Esophagus squamous epithelium (tissue), 5 donors: ENCODE data around the gene CHCHD3. TPM values are rescaled to one million over a fixed set of nuclear protein-coding genes. Genes with fewer than 3 reads are reported as not detected.

ENCODE experiments used
- DNase-seq: peaks from one replicate; lab custom pipeline; 2025; lab: John Stamatoyannopoulos, UW
- H3K27ac ChIP-seq, 4 donors: fragments of 200-600 bp; sonication (generic); one replicate each; pipeline ENCODE4 v1.5.1; 2016 to 2019; ENCODE audit warnings: mild to moderate bottlenecking in 1 of 4
- H3K27me3 ChIP-seq, 4 donors: fragments of 200-600 bp; sonication (generic); 1 replicate in 3 of 4; 2 replicates in 1 of 4; pipeline versions ENCODE4 v1.5.1 to v1.6.0; 2017 to 2021; ENCODE audit warnings: antibody characterized with exemption in 1 of 4
- H3K36me3 ChIP-seq, 3 donors: fragments of 200-600 bp; sonication (generic); one replicate each; pipeline ENCODE4 v1.5.1; 2016 to 2019
- H3K4me1 ChIP-seq, 3 donors: fragments of 200-600 bp; sonication (generic); one replicate each; pipeline ENCODE4 v1.5.1; 2017 to 2019
- H3K4me3 ChIP-seq, 4 donors: fragments of 200-600 bp; sonication (generic); 1 replicate in 3 of 4; 2 replicates in 1 of 4; pipeline ENCODE4 v1.5.1; 2016 to 2019; ENCODE audit warnings: mild to moderate bottlenecking in 2 of 4, moderate library complexity in 1 of 4
- H3K9me3 ChIP-seq, 3 donors: fragments of 200-600 bp; sonication (generic); one replicate each; pipeline ENCODE4 v1.5.1; 2016 to 2019
- POLR2A ChIP-seq, 4 donors: fragments of 450-650 bp; IDR thresholded peaks; one replicate each; pipeline ENCODE4 v1.6.1; 2017; ENCODE audit warnings: antibody characterized with exemption in 4 of 4, mild to moderate bottlenecking in 4 of 4, moderate library complexity in 3 of 4
- WGBS, 2 donors: methylation state at CpG; one replicate each; pipeline ENCODE4 v1.1.5; 2018; 5-methylcytosine and 5-hydroxymethylcytosine counted together
- intact Hi-C: fragments of 100-400 bp; cut with DNase I; formaldehyde crosslinking; loops from one replicate; pipeline ENCODE4 v1.15.0; 2022
- total RNA-seq, 4 donors: library from RNA; depleted of rRNA; stranded (reverse); fragments of >200 nt; gene quantifications; one replicate each; pipeline ENCODE4 v1.1.0, GENCODE V29; 2016
- TF ChIP-seq, protein P1 (sequence below), 6 experiments: fragments of 450-650 bp in 4 of 6; fragments of 200-600 bp in 2 of 6; sonication (generic) in 2 of 6; IDR thresholded peaks; one replicate each; pipeline ENCODE4 v1.5.1; 2016 to 2019; ENCODE audit warnings: antibody characterized with exemption in 6 of 6, mild to moderate bottlenecking in 4 of 6, moderate library complexity in 4 of 6
- donor health status: DM: yes; HTN: yes; CAD: no.

The CHCHD3 gene
- total RNA-seq, 4 donors from 2014 or later, result 36.8 to 55.0 (median 40.9) TPM

DNA sequence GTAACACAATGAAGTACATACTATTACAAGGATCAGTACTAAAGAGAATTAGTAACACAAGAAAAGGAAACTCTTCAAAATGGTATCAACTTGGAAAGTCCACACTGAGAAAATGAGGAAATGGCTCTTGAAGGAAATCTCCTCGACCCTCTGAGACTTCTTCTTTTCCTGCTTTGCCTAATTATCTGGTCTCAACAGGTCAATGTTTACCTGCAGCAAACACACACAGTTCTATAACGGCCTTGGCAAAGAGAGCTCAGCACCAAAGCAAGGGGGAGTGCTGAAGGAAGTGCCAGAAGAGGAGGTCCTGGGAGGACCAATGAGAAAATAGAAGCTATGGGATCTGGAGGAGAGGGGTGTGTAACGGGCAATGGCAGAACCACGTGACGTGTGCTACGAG is 21.9 kb downstream of the CHCHD3 start:
- Histone ChIP-seq H3K36me3 (peaks cover 0 to 9% (median 0%) of the 10 kb centered on the region in 3 donors), H3K27me3 (no peaks in the 10 kb centered on the region), H3K4me3 (no peak overlapping the region), H3K9me3 (no peaks in the 10 kb centered on the region), H3K4me1 (peaks cover 0 to 7% (median 0%) of the 10 kb centered on the region in 3 donors), H3K27ac (no peak overlapping the region)
- TF ChIP-seq, protein P1, sequence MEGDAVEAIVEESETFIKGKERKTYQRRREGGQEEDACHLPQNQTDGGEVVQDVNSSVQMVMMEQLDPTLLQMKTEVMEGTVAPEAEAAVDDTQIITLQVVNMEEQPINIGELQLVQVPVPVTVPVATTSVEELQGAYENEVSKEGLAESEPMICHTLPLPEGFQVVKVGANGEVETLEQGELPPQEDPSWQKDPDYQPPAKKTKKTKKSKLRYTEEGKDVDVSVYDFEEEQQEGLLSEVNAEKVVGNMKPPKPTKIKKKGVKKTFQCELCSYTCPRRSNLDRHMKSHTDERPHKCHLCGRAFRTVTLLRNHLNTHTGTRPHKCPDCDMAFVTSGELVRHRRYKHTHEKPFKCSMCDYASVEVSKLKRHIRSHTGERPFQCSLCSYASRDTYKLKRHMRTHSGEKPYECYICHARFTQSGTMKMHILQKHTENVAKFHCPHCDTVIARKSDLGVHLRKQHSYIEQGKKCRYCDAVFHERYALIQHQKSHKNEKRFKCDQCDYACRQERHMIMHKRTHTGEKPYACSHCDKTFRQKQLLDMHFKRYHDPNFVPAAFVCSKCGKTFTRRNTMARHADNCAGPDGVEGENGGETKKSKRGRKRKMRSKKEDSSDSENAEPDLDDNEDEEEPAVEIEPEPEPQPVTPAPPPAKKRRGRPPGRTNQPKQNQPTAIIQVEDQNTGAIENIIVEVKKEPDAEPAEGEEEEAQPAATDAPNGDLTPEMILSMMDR (IDR thresholded peaks at IDR 0.05), result no peak
- TF ChIP-seq POLR2A (IDR thresholded peaks at IDR 0.05), result no peak
- intact Hi-C loops, result no loop called here
- DNase-seq, result no peak
- WGBS, 2 donors, result 81 to 84% methylated on average over 6 of the region's 6 CpGs

DNA sequence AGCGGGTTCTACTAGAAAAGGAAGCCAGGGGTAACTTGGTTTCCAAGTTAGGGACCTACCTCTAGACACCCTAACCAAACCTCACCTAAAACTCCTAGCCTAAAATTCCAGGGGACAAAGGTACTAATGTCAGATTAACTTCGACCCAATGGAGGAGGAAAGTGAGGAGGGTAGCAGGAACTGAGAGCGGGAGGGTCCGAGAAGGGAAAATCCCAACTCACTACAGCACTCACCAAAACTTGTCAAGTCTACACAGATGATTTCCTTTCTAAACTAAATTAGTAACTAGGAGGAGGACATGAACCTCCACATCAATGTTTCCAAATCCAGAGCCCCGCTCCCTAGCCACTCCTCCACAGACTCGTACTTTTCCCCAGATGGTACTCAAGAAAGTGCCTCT is 22.6 kb downstream of the CHCHD3 start:
- H3K36me3 ChIP-seq, result peaks cover 0 to 9% (median 0%) of the 10 kb centered on the region in 3 donors
- intact Hi-C loops, result no loop called here
- DNase-seq, result no peak
- TF ChIP-seq, protein P1 (IDR thresholded peaks at IDR 0.05), result no peak
- 95 to 98% methylated on average over 6 of the region's 6 CpGs for WGBS, 2 donors
- no peak overlapping the region for H3K4me3 ChIP-seq
- H3K27ac ChIP-seq, result no peak overlapping the region
- H3K27me3 ChIP-seq, result no peaks in the 10 kb centered on the region
- H3K9me3 ChIP-seq, result no peaks in the 10 kb centered on the region
- peaks cover 0 to 7% (median 0%) of the 10 kb centered on the region in 3 donors for H3K4me1 ChIP-seq

DNA sequence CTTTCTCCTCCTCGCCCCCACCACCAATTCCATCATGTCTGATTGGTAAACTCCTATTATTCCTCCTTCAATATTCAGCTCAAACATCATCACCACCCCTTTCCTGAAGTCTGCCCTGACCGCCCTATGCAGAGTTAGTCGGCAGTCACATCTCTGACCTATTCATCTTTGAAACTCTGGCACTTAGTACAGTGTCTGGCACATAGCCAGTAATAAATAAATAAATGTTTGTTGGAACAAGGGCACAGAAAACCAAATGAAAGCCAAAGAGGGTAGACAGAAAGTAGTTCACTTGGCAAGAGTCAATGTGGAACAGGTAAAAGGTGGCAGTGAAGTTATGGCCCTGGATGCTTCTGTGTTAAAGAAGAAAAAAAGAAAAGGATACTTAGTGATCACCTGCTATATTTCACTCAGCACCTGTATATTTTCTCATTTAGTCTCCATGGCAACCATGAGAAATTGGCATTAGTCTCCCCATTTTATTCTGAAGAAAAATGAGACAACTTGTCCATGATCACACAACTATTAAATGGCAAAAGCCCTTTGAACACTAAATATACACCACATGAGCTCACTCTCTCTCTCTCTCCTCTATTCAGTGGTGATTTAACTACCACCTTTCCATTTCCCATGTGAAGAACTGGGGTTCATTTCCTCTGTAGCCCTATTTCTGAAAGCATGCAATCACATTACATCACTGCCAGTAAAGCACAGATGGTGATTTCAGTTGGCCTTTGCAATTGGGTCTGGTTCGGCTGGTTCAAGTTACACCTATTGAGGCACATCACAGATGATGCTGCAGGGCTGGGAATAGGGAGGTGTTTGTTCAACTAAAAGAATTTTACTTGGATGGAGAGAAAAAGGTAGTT is 25.3 kb downstream of the CHCHD3 start:
- no peaks in the 10 kb centered on the region for H3K27me3 ChIP-seq
- H3K36me3 ChIP-seq, result peaks cover 0 to 8% (median 0%) of the 10 kb centered on the region in 3 donors
- DNase-seq, result no peak
- intact Hi-C loops, result no loop called here
- TF ChIP-seq POLR2A (IDR thresholded peaks at IDR 0.05), result no peak
- TF ChIP-seq, protein P1 (IDR thresholded peaks at IDR 0.05), result no peak
- no peak overlapping the region for H3K4me3 ChIP-seq
- no peak overlapping the region for H3K27ac ChIP-seq
- WGBS, 2 donors, result 81 to 83% methylated on average over 4 of the region's 4 CpGs
- H3K4me1 ChIP-seq, result peaks cover 0 to 30% (median 4%) of the 10 kb centered on the region in 3 donors
- H3K9me3 ChIP-seq, result no peaks in the 10 kb centered on the region

DNA sequence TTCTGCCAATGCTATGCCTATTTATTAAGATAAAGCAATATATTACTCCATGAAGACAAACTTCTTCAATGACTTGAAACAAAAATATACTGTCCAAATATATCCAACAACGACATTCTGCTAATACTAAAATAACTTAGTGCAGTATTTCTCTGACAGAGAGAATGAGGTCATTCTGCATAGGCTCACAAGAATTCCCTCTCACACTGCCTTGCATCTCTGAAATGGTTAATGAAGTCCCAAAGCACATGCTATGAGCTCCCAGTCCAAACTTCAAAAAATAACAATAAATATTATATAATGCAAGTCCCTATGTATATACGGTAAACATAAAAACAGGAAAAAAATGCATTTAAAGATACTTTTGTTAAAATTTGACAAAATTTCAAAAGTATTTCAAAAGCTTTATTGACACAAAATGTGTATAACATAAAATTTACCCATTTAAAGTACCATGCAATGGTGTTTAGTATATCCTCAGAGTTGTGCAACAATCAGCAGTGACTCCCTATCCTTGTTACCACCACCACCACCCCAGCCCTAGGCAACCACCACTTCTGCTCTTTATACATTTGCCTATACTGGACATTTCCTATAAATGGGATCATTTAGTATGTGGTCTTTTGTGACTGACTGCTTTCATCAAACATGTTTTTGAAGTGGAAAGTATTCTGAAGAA is 27.6 kb downstream of the CHCHD3 start:
- no peak overlapping the region for H3K27ac ChIP-seq
- no peak for TF ChIP-seq POLR2A (IDR thresholded peaks at IDR 0.05)
- TF ChIP-seq, protein P1 (IDR thresholded peaks at IDR 0.05), result no peak

More for the DNA sequence above, 27.6 kb downstream of the CHCHD3 start:
- Histone ChIP-seq H3K4me3 (no peak overlapping the region), H3K4me1 (peaks cover 0 to 42% (median 4%) of the 10 kb centered on the region in 3 donors), H3K9me3 (no peaks in the 10 kb centered on the region), H3K27me3 (no peaks in the 10 kb centered on the region), H3K36me3 (no peaks in the 10 kb centered on the region)
- no peak for DNase-seq
- WGBS, 2 donors, result 62 to 67% methylated on average over 2 of the region's 2 CpGs
- intact Hi-C loops, result no loop called here
